Measurements from ENCODE around the gene SQSTM1. TPM values are rescaled to one million over a fixed set of nuclear protein-coding genes. Genes with fewer than 3 reads are reported as not detected.
"Not testable (repeated sequence)": the region's sequence is repeated elsewhere in the genome, so short reads cannot be mapped to it uniquely, and the experiment has no call there.

The SQSTM1 gene
- total and polyA plus RNA-seq, 2 experiments from 2014 or later, result 211 to 265 TPM

DNA sequence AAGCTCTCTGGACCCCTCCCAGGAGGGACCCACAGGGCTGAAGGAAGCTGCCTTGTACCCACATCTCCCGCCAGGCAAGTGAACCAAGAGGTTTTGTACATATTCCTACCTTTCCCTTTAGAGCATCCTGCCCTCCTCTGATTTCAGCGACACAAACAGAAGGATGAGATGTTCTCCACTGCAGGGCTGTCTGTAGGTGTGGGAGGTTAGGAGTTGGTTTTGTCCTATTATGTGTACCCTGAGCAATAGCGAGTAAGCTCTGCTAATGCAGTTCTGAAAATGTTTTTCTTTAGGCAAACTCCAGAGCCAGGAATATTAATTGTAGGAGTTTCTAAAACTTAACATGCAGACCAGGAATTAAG lies 13.0 kb downstream of the SQSTM1 start:
- no peaks in the 10 kb centered on the region for H3K9me2 ChIP-seq (ENCODE audit: insufficient read depth)
- H3K27ac ChIP-seq, result no peak overlapping the region
- H3K4me2 ChIP-seq (ENCODE audit: unreplicated experiment), result no peak overlapping the region
- 96 to 100% methylated on average over 3 of the region's 3 CpGs for WGBS, 2 experiments (ENCODE audit: low coverage in 1 of 2, low lambda C conversion rate in 2 of 2, missing lambda C conversion rate in 2 of 2)
- no peak for TF ChIP-seq EZH2 (IDR thresholded peaks at IDR 0.05; ENCODE audit: insufficient read depth, poor library complexity, severe bottlenecking)
- no peak for TF ChIP-seq EZH2phosphoT487 (IDR thresholded peaks at IDR 0.05; ENCODE audit: insufficient read depth, low read depth)
- H4K20me1 ChIP-seq (ENCODE audit: insufficient read depth), result no peaks in the 10 kb centered on the region
- in situ Hi-C loops (cut with MboI), result no loop called here
- no peaks in the 10 kb centered on the region for H3K27me3 ChIP-seq (replicated peaks; ENCODE audit: insufficient read depth)
- peaks cover 49% of the 10 kb centered on the region for H3F3A ChIP-seq (ENCODE audit: insufficient read depth)
- no peak for DNase-seq
- no peaks in the 10 kb centered on the region for H3K4me1 ChIP-seq (ENCODE audit: insufficient read depth)
- no peak overlapping the region for H3K4me3 ChIP-seq
- H2AFZ ChIP-seq, result no peak overlapping the region
- H3K9me3 ChIP-seq (ENCODE audit: low read depth), result no peaks in the 10 kb centered on the region
- H3K79me2 ChIP-seq (ENCODE audit: insufficient read depth), result peaks cover 29% of the 10 kb centered on the region
- H3K9ac ChIP-seq, result no peak overlapping the region
- H3K36me3 ChIP-seq (ENCODE audit: low read depth), result peaks cover 64% of the 10 kb centered on the region

GRCh38 chr5:179834120-179834519 lies 13.4 kb downstream of the SQSTM1 start:
- 77 to 80% methylated on average over 8 of the region's 8 CpGs for WGBS, 2 experiments (ENCODE audit: low coverage in 1 of 2, low lambda C conversion rate in 2 of 2, missing lambda C conversion rate in 2 of 2)
- in situ Hi-C loops (cut with MboI), result no loop called here
- no peaks in the 10 kb centered on the region for H4K20me1 ChIP-seq (ENCODE audit: insufficient read depth)

DNA sequence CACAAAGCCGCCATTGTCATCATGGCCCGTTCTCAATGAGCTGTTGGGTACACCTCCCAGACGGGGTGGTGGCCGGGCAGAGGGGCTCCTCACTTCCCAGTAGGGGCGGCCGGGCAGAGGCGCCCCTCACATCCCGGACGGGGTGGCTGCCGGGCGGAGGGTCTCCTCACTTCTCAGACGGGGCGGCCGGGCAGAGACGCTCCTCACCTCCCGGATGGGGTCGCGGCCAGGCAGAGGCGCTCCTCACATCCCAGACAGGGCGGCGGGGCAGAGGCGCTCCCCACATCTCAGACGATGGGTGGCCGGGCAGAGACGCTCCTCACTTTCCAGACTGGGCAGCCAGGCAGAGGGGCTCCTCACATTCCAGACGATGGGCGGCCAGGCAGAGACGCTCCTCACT lies 14.2 kb downstream of the SQSTM1 start:
- H3K9me2 ChIP-seq (ENCODE audit: insufficient read depth); H3K9me3 ChIP-seq (ENCODE audit: low read depth); H3K4me2 ChIP-seq (ENCODE audit: unreplicated experiment); DNase-seq; H3K4me3 ChIP-seq; H3K4me1 ChIP-seq (ENCODE audit: insufficient read depth); H2AFZ ChIP-seq; H3K27me3 ChIP-seq (replicated peaks; ENCODE audit: insufficient read depth); H3K27ac ChIP-seq; H4K20me1 ChIP-seq (ENCODE audit: insufficient read depth); in situ Hi-C loops (cut with MboI); H3K9ac ChIP-seq: not testable (repeated sequence)
- 90 to 93% methylated on average over 5 to 28 of the region's 28 CpGs for WGBS, 2 experiments (ENCODE audit: low coverage in 1 of 2, low lambda C conversion rate in 2 of 2, missing lambda C conversion rate in 2 of 2)
- Histone ChIP-seq H3K36me3 (ENCODE audit: low read depth) (peaks cover 55% of the 10 kb centered on the region), H3K79me2 (ENCODE audit: insufficient read depth) (peaks cover 19% of the 10 kb centered on the region), H3F3A (ENCODE audit: insufficient read depth) (peaks cover 40% of the 10 kb centered on the region)

More at GRCh38 chr5:179834120-179834519, 13.4 kb downstream of the SQSTM1 start:
- Histone ChIP-seq H3K9me3 (ENCODE audit: low read depth) (no peaks in the 10 kb centered on the region), H2AFZ (no peak overlapping the region), H3K4me2 (ENCODE audit: unreplicated experiment) (no peak overlapping the region), H3K9ac (no peak overlapping the region), H3K4me3 (no peak overlapping the region), H3K9me2 (ENCODE audit: insufficient read depth) (no peaks in the 10 kb centered on the region), H3K27ac (no peak overlapping the region), H3F3A (ENCODE audit: insufficient read depth) (peaks cover 47% of the 10 kb centered on the region), H3K27me3 (replicated peaks; ENCODE audit: insufficient read depth) (no peaks in the 10 kb centered on the region), H3K79me2 (ENCODE audit: insufficient read depth) (peaks cover 27% of the 10 kb centered on the region), H3K36me3 (ENCODE audit: low read depth) (peaks cover 62% of the 10 kb centered on the region), H3K4me1 (ENCODE audit: insufficient read depth) (no peaks in the 10 kb centered on the region)
- TF ChIP-seq EZH2phosphoT487 (IDR thresholded peaks at IDR 0.05; ENCODE audit: insufficient read depth, low read depth), result no peak
- TF ChIP-seq EZH2 (IDR thresholded peaks at IDR 0.05; ENCODE audit: insufficient read depth, poor library complexity, severe bottlenecking), result no peak
- no peak for DNase-seq

DNA sequence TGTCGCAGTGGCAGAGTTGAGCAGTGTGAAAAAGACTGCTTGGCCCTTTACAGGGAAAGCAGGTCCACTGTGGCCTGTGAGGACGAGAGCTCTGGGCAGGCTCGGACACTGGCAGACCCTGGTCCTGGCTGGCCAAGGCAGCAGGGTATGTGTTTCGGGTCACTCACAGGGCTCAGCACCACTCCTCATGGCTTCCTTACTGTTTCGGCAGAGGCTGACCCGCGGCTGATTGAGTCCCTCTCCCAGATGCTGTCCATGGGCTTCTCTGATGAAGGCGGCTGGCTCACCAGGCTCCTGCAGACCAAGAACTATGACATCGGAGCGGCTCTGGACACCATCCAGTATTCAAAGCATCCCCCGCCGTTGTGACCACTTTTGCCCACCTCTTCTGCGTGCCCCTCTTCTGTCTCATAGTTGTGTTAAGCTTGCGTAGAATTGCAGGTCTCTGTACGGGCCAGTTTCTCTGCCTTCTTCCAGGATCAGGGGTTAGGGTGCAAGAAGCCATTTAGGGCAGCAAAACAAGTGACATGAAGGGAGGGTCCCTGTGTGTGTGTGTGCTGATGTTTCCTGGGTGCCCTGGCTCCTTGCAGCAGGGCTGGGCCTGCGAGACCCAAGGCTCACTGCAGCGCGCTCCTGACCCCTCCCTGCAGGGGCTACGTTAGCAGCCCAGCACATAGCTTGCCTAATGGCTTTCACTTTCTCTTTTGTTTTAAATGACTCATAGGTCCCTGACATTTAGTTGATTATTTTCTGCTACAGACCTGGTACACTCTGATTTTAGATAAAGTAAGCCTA lies 15.7 kb downstream of the SQSTM1 start:
- H3K36me3 ChIP-seq (ENCODE audit: low read depth), result peaks cover 42% of the 10 kb centered on the region
- 98% methylated on average over 19 of the region's 19 CpGs for WGBS, 2 experiments (ENCODE audit: low coverage in 1 of 2, low lambda C conversion rate in 2 of 2, missing lambda C conversion rate in 2 of 2)

More for the DNA sequence above, 15.7 kb downstream of the SQSTM1 start:
- Histone ChIP-seq H3F3A (ENCODE audit: insufficient read depth) (peaks cover 32% of the 10 kb centered on the region), H3K79me2 (ENCODE audit: insufficient read depth) (peaks cover 9% of the 10 kb centered on the region; the same call in 1 of the 2 replicates), H3K4me3 (no peak overlapping the region), H4K20me1 (ENCODE audit: insufficient read depth) (no peaks in the 10 kb centered on the region), H3K27ac (0 out of 2 replicates have a peak overlapping the region, but pooled peaks have one; percentile 24), H3K9ac (no peak overlapping the region), H3K4me1 (ENCODE audit: insufficient read depth) (no peaks in the 10 kb centered on the region), H2AFZ (no peak overlapping the region), H3K4me2 (ENCODE audit: unreplicated experiment) (no peak overlapping the region), H3K9me3 (ENCODE audit: low read depth) (no peaks in the 10 kb centered on the region), H3K27me3 (replicated peaks; ENCODE audit: insufficient read depth) (no peaks in the 10 kb centered on the region), H3K9me2 (ENCODE audit: insufficient read depth) (no peaks in the 10 kb centered on the region)
- TF ChIP-seq EZH2phosphoT487 (IDR thresholded peaks at IDR 0.05; ENCODE audit: insufficient read depth, low read depth) (no peak), EZH2 (IDR thresholded peaks at IDR 0.05; ENCODE audit: insufficient read depth, poor library complexity, severe bottlenecking) (no peak)
- in situ Hi-C loops (cut with MboI), result no loop called here
- peak; percentile 47 for DNase-seq

Data from GM23248 (cell line).